ENCODE results near the gene KLHDC10. TPM values are rescaled to one million over a fixed set of nuclear protein-coding genes. Genes with fewer than 3 reads are reported as not detected.

The KLHDC10 gene
- total RNA-seq, 2 experiments from 2014 or later: 7.0 to 8.8 TPM

DNA sequence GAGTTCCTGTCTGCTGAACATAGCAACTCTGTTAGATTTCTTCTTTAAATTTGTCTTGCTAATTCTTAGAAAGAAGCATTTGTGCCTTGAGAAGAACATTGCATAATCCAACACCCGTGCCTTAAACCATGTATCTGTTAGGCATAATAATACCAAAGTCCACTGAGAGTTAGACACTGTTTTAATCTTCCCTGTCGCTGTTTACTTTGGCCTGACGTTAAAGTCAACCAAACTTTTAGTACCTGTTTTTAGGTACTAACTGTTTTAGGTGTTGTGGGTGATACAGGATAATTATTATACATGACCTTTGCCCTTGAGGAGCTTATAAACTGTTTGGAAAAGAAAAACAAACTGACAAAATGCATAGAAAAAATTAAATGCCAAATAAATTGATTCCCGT lies 43.6 kb downstream of the KLHDC10 start:
- intact Hi-C loops (cut with DNase I, micrococcal nuclease): no loop called here
- DNase-seq: no peak
- no peak for ATAC-seq (ENCODE audit: poor library complexity)
- H3K27ac Mint-ChIP-seq: no peak overlapping the region
- POLR2A ChIA-PET: no interaction called here
- no peak overlapping the region for H3K27ac ChIP-seq (ENCODE audit: low read depth in 1 of 2, low read length in 2 of 2)
- H3K9me3 ChIP-seq (ENCODE audit: control insufficient read depth in 1 of 2, insufficient read depth in 1 of 2, low read length in 2 of 2): no peaks in the 10 kb centered on the region
- H3K27me3 Mint-ChIP-seq: no peaks in the 10 kb centered on the region
- H3K4me1 Mint-ChIP-seq (ENCODE audit: low read depth): no peaks in the 10 kb centered on the region
- peaks cover 13% of the 10 kb centered on the region for H3K36me3 Mint-ChIP-seq (ENCODE audit: low read depth)
- TF ChIP-seq, protein P1, sequence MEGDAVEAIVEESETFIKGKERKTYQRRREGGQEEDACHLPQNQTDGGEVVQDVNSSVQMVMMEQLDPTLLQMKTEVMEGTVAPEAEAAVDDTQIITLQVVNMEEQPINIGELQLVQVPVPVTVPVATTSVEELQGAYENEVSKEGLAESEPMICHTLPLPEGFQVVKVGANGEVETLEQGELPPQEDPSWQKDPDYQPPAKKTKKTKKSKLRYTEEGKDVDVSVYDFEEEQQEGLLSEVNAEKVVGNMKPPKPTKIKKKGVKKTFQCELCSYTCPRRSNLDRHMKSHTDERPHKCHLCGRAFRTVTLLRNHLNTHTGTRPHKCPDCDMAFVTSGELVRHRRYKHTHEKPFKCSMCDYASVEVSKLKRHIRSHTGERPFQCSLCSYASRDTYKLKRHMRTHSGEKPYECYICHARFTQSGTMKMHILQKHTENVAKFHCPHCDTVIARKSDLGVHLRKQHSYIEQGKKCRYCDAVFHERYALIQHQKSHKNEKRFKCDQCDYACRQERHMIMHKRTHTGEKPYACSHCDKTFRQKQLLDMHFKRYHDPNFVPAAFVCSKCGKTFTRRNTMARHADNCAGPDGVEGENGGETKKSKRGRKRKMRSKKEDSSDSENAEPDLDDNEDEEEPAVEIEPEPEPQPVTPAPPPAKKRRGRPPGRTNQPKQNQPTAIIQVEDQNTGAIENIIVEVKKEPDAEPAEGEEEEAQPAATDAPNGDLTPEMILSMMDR (IDR thresholded peaks at IDR 0.05): no peak
- no peak overlapping the region for H3K4me3 ChIP-seq (ENCODE audit: low read length)
- H3K4me1 ChIP-seq (ENCODE audit: insufficient read depth, low read length): no peaks in the 10 kb centered on the region
- H3K36me3 ChIP-seq (ENCODE audit: insufficient read depth, low read length): peaks cover 9% of the 10 kb centered on the region
- H3K27me3 ChIP-seq (ENCODE audit: control insufficient read depth in 1 of 2, insufficient read depth in 2 of 2, low read length in 2 of 2): no peaks in the 10 kb centered on the region
- CTCF ChIA-PET: interaction anchor here (0.6 kb wide), 2 partner anchors 51 to 89 kb away, joined by 3 read pairs; no protein-coding TSS in a partner anchor
- no peaks in the 10 kb centered on the region for H3K9me3 Mint-ChIP-seq
- H3K4me3 Mint-ChIP-seq: no peak overlapping the region

DNA sequence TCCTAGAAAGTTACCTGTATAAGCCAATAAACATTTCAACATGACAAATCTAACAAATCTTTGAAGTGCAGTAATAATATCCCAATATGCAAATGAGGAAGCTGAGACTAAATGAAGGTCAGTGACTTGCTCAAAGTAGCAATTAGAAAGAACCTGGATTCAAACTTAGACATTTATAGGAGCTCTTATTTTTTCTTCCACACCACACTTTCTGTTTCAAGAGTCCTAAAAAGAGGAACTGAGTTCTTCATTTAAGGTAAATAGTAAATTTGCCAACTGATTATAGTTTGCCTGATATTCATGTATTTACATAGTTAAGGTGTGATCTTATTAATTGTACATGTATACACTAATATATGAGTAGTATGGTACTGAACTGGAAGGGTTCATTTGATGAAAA lies 44.0 kb downstream of the KLHDC10 start:
- Mint-ChIP-seq H3K4me1 (ENCODE audit: low read depth) (no peaks in the 10 kb centered on the region), H3K36me3 (ENCODE audit: low read depth) (peaks cover 14% of the 10 kb centered on the region), H3K27ac (no peak overlapping the region), H3K27me3 (no peaks in the 10 kb centered on the region), H3K4me3 (no peak overlapping the region), H3K9me3 (no peaks in the 10 kb centered on the region)
- Histone ChIP-seq H3K36me3 (ENCODE audit: insufficient read depth, low read length) (peaks cover 9% of the 10 kb centered on the region), H3K4me3 (ENCODE audit: low read length) (no peak overlapping the region), H3K27ac (ENCODE audit: low read depth in 1 of 2, low read length in 2 of 2) (no peak overlapping the region), H3K27me3 (ENCODE audit: control insufficient read depth in 1 of 2, insufficient read depth in 2 of 2, low read length in 2 of 2) (no peaks in the 10 kb centered on the region), H3K9me3 (ENCODE audit: control insufficient read depth in 1 of 2, insufficient read depth in 1 of 2, low read length in 2 of 2) (no peaks in the 10 kb centered on the region), H3K4me1 (ENCODE audit: insufficient read depth, low read length) (no peaks in the 10 kb centered on the region)
- ChIA-PET CTCF (interaction anchor here (1.2 kb wide), 1 partner anchor 14 kb away, joined by 3 read pairs; no protein-coding TSS in a partner anchor), POLR2A (no interaction called here)
- no peak for DNase-seq
- ATAC-seq (ENCODE audit: poor library complexity): no peak
- intact Hi-C loops (cut with DNase I, micrococcal nuclease): no loop called here
- TF ChIP-seq, protein P1 (IDR thresholded peaks at IDR 0.05): no peak

DNA sequence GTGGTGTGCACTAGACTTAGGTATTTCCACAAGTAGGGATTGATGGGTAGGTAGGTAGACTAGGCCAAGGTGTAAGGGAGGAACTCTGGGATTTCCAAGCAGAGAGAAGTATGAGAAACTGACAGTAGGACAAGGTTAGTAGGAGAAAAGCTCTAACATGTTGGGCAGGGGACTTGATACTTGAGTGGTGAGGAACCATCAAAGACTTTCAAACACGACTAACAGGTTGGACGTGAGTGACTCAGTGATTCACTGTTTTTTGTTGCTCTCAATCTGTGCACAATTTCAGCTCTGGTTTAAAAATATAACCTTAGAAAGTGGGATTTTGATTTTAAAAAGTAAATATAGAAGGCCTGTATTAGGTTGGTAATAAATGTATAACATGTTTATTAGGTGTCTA lies 44.4 kb downstream of the KLHDC10 start:
- Mint-ChIP-seq H3K27ac (no peak overlapping the region), H3K9me3 (no peaks in the 10 kb centered on the region), H3K27me3 (no peaks in the 10 kb centered on the region), H3K36me3 (ENCODE audit: low read depth) (peaks cover 17% of the 10 kb centered on the region), H3K4me3 (no peak overlapping the region), H3K4me1 (ENCODE audit: low read depth) (no peaks in the 10 kb centered on the region)
- no peak overlapping the region for H3K4me3 ChIP-seq (ENCODE audit: low read length)
- TF ChIP-seq, protein P1 (IDR thresholded peaks at IDR 0.05): no peak
- no peaks in the 10 kb centered on the region for H3K27me3 ChIP-seq (ENCODE audit: control insufficient read depth in 1 of 2, insufficient read depth in 2 of 2, low read length in 2 of 2)
- intact Hi-C loops (cut with DNase I, micrococcal nuclease): no loop called here
- CTCF ChIA-PET: interaction anchor here (1.2 kb wide), 1 partner anchor 13 kb away, joined by 3 read pairs; no protein-coding TSS in a partner anchor
- DNase-seq (no peak), ATAC-seq (ENCODE audit: poor library complexity) (no peak)
- no peaks in the 10 kb centered on the region for H3K4me1 ChIP-seq (ENCODE audit: insufficient read depth, low read length)
- peaks cover 9% of the 10 kb centered on the region for H3K36me3 ChIP-seq (ENCODE audit: insufficient read depth, low read length)
- H3K27ac ChIP-seq (ENCODE audit: low read depth in 1 of 2, low read length in 2 of 2): no peak overlapping the region
- no peaks in the 10 kb centered on the region for H3K9me3 ChIP-seq (ENCODE audit: control insufficient read depth in 1 of 2, insufficient read depth in 1 of 2, low read length in 2 of 2)
- POLR2A ChIA-PET: no interaction called here
